ENCODE results near the gene CRYBG1.

CRYBG1 gene

DNA sequence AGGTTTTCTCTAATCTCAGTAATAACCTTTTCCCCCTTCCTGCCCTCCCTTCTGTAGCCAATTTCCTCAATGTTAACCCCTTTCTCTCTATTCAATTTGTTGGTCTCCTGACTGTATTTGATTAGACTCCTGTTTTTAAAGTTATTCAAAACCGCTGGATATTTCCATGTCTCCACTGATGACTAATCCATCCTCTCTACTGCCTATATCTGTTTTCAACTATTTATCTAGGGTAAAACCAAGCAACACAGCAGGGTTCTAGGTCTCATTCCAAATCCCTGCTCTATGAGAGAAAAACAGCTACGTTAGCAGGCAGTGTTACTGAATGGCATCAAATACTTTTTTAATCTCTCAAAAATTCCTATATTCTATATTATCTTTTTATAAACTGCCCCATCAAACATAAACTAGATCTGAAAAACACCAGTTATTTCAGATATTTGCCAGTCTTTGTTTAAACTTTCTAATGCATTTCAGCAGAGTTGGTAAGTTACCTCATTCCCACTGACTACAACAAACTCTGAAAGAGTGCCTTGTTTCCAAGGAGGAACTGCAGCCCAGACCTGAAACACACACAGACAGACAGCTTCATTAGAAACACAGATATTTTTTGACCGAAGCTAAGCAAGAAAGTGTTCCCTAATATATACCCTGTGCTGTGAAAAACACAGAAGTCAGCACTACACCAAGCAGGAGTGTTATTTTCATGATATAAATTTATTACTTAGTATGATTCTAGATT is 260.6 kb downstream of the CRYBG1 start:
- TF ChIP-seq EP300 (IDR thresholded peaks at IDR 0.05; ENCODE audit: borderline replicate concordance) = no peak
- TF ChIP-seq ZBTB7A (IDR thresholded peaks at IDR 0.05; ENCODE audit: low read depth) = no peak
- TF ChIP-seq TAF1 (IDR thresholded peaks at IDR 0.05; ENCODE audit: low read depth) = no peak
- no peak for TF ChIP-seq RAD21 (IDR thresholded peaks at IDR 0.05; ENCODE audit: low read depth)
- TF ChIP-seq, protein P1, sequence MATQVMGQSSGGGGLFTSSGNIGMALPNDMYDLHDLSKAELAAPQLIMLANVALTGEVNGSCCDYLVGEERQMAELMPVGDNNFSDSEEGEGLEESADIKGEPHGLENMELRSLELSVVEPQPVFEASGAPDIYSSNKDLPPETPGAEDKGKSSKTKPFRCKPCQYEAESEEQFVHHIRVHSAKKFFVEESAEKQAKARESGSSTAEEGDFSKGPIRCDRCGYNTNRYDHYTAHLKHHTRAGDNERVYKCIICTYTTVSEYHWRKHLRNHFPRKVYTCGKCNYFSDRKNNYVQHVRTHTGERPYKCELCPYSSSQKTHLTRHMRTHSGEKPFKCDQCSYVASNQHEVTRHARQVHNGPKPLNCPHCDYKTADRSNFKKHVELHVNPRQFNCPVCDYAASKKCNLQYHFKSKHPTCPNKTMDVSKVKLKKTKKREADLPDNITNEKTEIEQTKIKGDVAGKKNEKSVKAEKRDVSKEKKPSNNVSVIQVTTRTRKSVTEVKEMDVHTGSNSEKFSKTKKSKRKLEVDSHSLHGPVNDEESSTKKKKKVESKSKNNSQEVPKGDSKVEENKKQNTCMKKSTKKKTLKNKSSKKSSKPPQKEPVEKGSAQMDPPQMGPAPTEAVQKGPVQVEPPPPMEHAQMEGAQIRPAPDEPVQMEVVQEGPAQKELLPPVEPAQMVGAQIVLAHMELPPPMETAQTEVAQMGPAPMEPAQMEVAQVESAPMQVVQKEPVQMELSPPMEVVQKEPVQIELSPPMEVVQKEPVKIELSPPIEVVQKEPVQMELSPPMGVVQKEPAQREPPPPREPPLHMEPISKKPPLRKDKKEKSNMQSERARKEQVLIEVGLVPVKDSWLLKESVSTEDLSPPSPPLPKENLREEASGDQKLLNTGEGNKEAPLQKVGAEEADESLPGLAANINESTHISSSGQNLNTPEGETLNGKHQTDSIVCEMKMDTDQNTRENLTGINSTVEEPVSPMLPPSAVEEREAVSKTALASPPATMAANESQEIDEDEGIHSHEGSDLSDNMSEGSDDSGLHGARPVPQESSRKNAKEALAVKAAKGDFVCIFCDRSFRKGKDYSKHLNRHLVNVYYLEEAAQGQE (IDR thresholded peaks at IDR 0.05; ENCODE audit: low read depth) = no peak

All from Ishikawa (cell line).